ENCODE measurements around the gene TRIM52. TPM values are rescaled to one million over a fixed set of nuclear protein-coding genes. Genes with fewer than 3 reads are reported as not detected.

The TRIM52 gene
- polyA plus RNA-seq, 1 experiment: 6.7 TPM

GRCh38 chr5:181241393-181241975 lies 19.5 kb downstream of the TRIM52 start:
- Histone ChIP-seq H3K27me3 (ENCODE audit: control insufficient read depth, insufficient read depth, low read length) (no peaks in the 10 kb centered on the region), H3K4me3 (ENCODE audit: low read depth, low read length) (peak overlapping the region; percentile 80), H3K36me3 (ENCODE audit: control insufficient read depth, insufficient read depth, low read length) (peaks cover 32% of the 10 kb centered on the region)
- ChIA-PET POLR2A (no interaction called here), CTCF (no interaction called here)
- no peak for TF ChIP-seq CTCF (IDR thresholded peaks at IDR 0.05; ENCODE audit: insufficient read depth, low read depth, low read length)
- DNase-seq (ENCODE audit: low read depth): no peak

- no peak for TF ChIP-seq CTCF (IDR thresholded peaks at IDR 0.05; ENCODE audit: insufficient read depth, low read depth, low read length)
- H3K27me3 ChIP-seq (ENCODE audit: control insufficient read depth, insufficient read depth, low read length): no peaks in the 10 kb centered on the region
- peaks cover 39% of the 10 kb centered on the region for H3K36me3 ChIP-seq (ENCODE audit: control insufficient read depth, insufficient read depth, low read length)
- CTCF ChIA-PET: no interaction called here
- H3K4me3 ChIP-seq (ENCODE audit: low read depth, low read length): no peak overlapping the region
- POLR2A ChIA-PET: interaction anchor here (0.5 to 0.6 kb wide), 2 partner anchors 11 to 16 kb away, joined by 3 to 6 read pairs; partner anchors contain the start of gene TRIM41
- no peak for DNase-seq (ENCODE audit: low read depth)
Measured at GRCh38 chr5:181239062-181239663, 21.8 kb downstream of the TRIM52 start.

GRCh38 chr5:181237729-181238385 lies 23.1 kb downstream of the TRIM52 start:
- DNase-seq (ENCODE audit: low read depth): no peak
- ChIA-PET CTCF (no interaction called here), POLR2A (interaction anchor here (0.7 kb wide), 1 partner anchor 1679 kb away, joined by 7 read pairs; no protein-coding TSS in a partner anchor)
- Histone ChIP-seq H3K4me3 (ENCODE audit: low read depth, low read length) (no peak overlapping the region), H3K27me3 (ENCODE audit: control insufficient read depth, insufficient read depth, low read length) (no peaks in the 10 kb centered on the region), H3K36me3 (ENCODE audit: control insufficient read depth, insufficient read depth, low read length) (peaks cover 45% of the 10 kb centered on the region)
- no peak for TF ChIP-seq CTCF (IDR thresholded peaks at IDR 0.05; ENCODE audit: insufficient read depth, low read depth, low read length)

GRCh38 chr5:181236954-181237641 lies 23.8 kb downstream of the TRIM52 start:
- H3K27me3 ChIP-seq (ENCODE audit: control insufficient read depth, insufficient read depth, low read length): no peaks in the 10 kb centered on the region
- ChIA-PET POLR2A (interaction anchor here (0.6 kb wide), 1 partner anchor 66 kb away, joined by 3 read pairs; no protein-coding TSS in a partner anchor), CTCF (interaction anchor here (0.8 kb wide), 1 partner anchor 70 kb away, joined by 3 read pairs; no protein-coding TSS in a partner anchor)
- no peak for TF ChIP-seq CTCF (IDR thresholded peaks at IDR 0.05; ENCODE audit: insufficient read depth, low read depth, low read length)
- H3K36me3 ChIP-seq (ENCODE audit: control insufficient read depth, insufficient read depth, low read length): peaks cover 46% of the 10 kb centered on the region
- DNase-seq (ENCODE audit: low read depth): no peak
- H3K4me3 ChIP-seq (ENCODE audit: low read depth, low read length): no peak overlapping the region

- TF ChIP-seq CTCF (IDR thresholded peaks at IDR 0.05; ENCODE audit: insufficient read depth, low read depth, low read length): no peak
- peaks cover 40% of the 10 kb centered on the region for H3K36me3 ChIP-seq (ENCODE audit: control insufficient read depth, insufficient read depth, low read length)
- H3K4me3 ChIP-seq (ENCODE audit: low read depth, low read length): no peak overlapping the region
- no peak for DNase-seq (ENCODE audit: low read depth)
- CTCF ChIA-PET: interaction anchor here (0.8 kb wide), 1 partner anchor 69 kb away, joined by 3 read pairs; no protein-coding TSS in a partner anchor
- POLR2A ChIA-PET: interaction anchor here (0.6 kb wide), 1 partner anchor 65 kb away, joined by 3 read pairs; no protein-coding TSS in a partner anchor
- no peaks in the 10 kb centered on the region for H3K27me3 ChIP-seq (ENCODE audit: control insufficient read depth, insufficient read depth, low read length)
Measured at GRCh38 chr5:181236471-181236870, 24.5 kb downstream of the TRIM52 start.
